Heart left ventricle (tissue), 16 donors: ENCODE results near the gene HP. TPM values are rescaled to one million over a fixed set of nuclear protein-coding genes. Genes with fewer than 3 reads are reported as not detected.

Source experiments
- ATAC-seq, 4 donors: fragments of 200-7000 bp; cut with Tn5 transposase; one replicate each; pipeline ENCODE4 v1.9.1; 2020 to 2022; ENCODE audit warnings: moderate library complexity in 4 of 4, mild to moderate bottlenecking in 3 of 4, moderate number of reproducible peaks in 1 of 4
- DNase-seq, 5 donors: peaks; one replicate each; pipeline ENCODE4 v3.0.0-alpha.2; 2020
- H3K27ac ChIP-seq, 12 donors: fragments of 200-600 bp; sonication (generic) in 4 of 12; one replicate each; pipeline versions ENCODE4 v1.5.0 to v1.8.0; 2016 to 2022; ENCODE audit warnings: mild to moderate bottlenecking in 2 of 12
- H3K27me3 ChIP-seq, 9 donors: fragments of 200-600 bp; sonication (generic) in 2 of 9; one replicate each; pipeline versions ENCODE4 v1.5.1 to v1.8.0; 2016 to 2022; ENCODE audit warnings: mild to moderate bottlenecking in 3 of 9
- H3K36me3 ChIP-seq, 9 donors: fragments of 200-600 bp; sonication (generic) in 2 of 9; one replicate each; pipeline versions ENCODE4 v1.5.0 to v1.8.0; 2018 to 2022; ENCODE audit warnings: mild to moderate bottlenecking in 2 of 9
- H3K4me1 ChIP-seq, 12 donors: fragments of 200-600 bp; sonication (generic) in 4 of 12; one replicate each; pipeline versions ENCODE4 v1.5.0 to v1.8.0; 2016 to 2022; ENCODE audit warnings: mild to moderate bottlenecking in 3 of 12
- H3K4me3 ChIP-seq, 12 donors: fragments of 200-600 bp; sonication (generic) in 4 of 12; one replicate each; pipeline versions ENCODE4 v1.5.0 to v1.8.0; 2017 to 2022; ENCODE audit warnings: mild to moderate bottlenecking in 9 of 12, moderate library complexity in 4 of 12
- H3K9me3 ChIP-seq, 12 donors: fragments of 200-600 bp; sonication (generic) in 4 of 12; one replicate each; pipeline versions ENCODE4 v1.5.0 to v1.8.0; 2016 to 2022; ENCODE audit warnings: mild to moderate bottlenecking in 1 of 12
- CTCF ChIP-seq, 12 donors: fragments of 200-600 bp; sonication (generic) in 4 of 12; IDR thresholded peaks; one replicate each; pipeline versions ENCODE4 v1.5.0 to v1.8.0; 2018 to 2022; ENCODE audit warnings: antibody characterized with exemption in 12 of 12, mild to moderate bottlenecking in 5 of 12
- POLR2A ChIP-seq, 2 donors: fragments of 450-650 bp; IDR thresholded peaks; one replicate each; pipeline ENCODE4 v1.6.1; 2017; ENCODE audit warnings: antibody characterized with exemption in 2 of 2, mild to moderate bottlenecking in 2 of 2, moderate library complexity in 2 of 2
- WGBS, 4 donors: extraction: QIAGEN DNeasy Blood & Tissue Kit in 2 of 4; methylation state at CpG; one replicate each; pipeline versions ENCODE4 v1.1.5 to v1.1.7; 2013 to 2018; 5-methylcytosine and 5-hydroxymethylcytosine counted together
- intact Hi-C, 10 donors: fragments of 100-400 bp; cut with DNase I; formaldehyde crosslinking; loops; one replicate each; pipeline versions ENCODE4 v1.11.1 to v1.14.2; 2022
- polyA plus RNA-seq, 2 donors: library from polyadenylated mRNA; stranded (reverse); fragments of 200-250 nt; gene quantifications; one replicate each; pipeline ENCODE4 v1.2.3, GENCODE V29; 2013
- total RNA-seq, 9 donors: library from RNA; depleted of rRNA in 2 of 9; stranded (reverse); fragments of >200 nt in 2 of 9; fragmentation: NEBNext Ultra II Directional in 3 of 9; extraction: Animal tissue kit (Norgen Biotek cat#: 25700) in 3 of 9; gene quantifications; one replicate each; pipeline versions ENCODE4 v1.1.0 to v1.2.4, GENCODE V29; 2016 to 2023
- donor health status: ischemic (EF 13 %, LVEDD 7.1; RV severe dilation, severe dysfunction).
- donor health status: healthy with polysubstance abuse.
- donor health status: DM: no; HTN: yes; CAD: no.
- donor health status: DM: no; HTN: no; CAD: no.
- donor health status: ischemic (EF 25% LVEDD 6.9; RV normal size, moderate dysfunction).
- donor health status: ischemic (EF 25% LVEDD 5.7; RV mildly dilated, moderate dysfunction).
- donor health status: healthy.
- donor health status: DM: yes; HTN: yes; CAD: no.
- donor health status: ischemic (EF 35%, LVEDD 5.7; RV mildly dilated, moderate dysfunction).
- donor health status: nonischemic (EF 11% LVEDD 7.7; RV severe dilation, severe dysfunction).
- donor health status: DM: yes; HTN: yes; CAD: no.
- donor health status: PGD.
- donor health status: ischemic (EF 29% LVEDD 5.4; RV normal size, mild dysfunction).
- donor health status: nonischemic (EF 23%, LVEDD 6.1; RV moderate dilation, normal function).

The HP gene
- total and polyA plus RNA-seq, 11 donors = 0.42 to 314 (median 3.6) TPM

DNA sequence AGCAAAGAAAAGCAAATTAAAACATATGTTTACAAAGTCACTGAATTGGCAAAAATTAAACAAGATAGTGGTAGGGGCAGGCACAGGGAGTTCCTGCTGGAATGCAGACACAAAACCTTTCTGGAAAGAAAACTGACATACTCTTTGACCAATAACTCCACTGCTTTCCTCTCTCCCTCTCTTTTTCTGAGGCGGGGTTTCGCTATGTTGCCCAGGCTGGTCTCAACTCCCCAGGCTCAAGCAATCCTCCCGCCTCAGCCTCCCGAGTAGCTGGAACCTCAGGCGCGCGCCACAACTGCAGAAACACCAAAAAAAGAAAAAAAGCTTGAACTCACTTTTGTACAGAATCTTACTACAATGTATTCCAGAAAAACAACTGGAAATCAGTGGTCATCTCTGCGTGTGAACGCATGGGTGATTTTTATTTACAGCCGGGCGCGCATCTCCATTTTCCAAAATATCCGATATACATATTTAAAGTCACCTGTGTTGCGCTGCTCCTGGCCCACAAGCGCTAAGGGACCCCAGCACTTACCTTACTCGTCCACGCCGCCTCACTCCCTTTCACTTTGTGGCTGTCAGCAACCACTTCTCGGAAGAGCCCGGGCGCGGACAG, 38.6 kb downstream of the HP start:
- DNase-seq (no peak), ATAC-seq (peak; percentile 23 to 53 (median 32))
- peak overlapping the region; percentile 61 to 97 (median 86) for H3K4me3 ChIP-seq
- intact Hi-C loops = loop anchor here in 4 of 10 donors (1.0 to 10.0 kb wide), 6 partner anchors 18 to 198 kb away; partner anchors contain the start of genes DHODH (in 3 of the 4) and IST1 (in 1 of the 4)
- H3K36me3 ChIP-seq = peaks cover 0 to 52% (median 43%) of the 10 kb centered on the region in 9 donors
- no peaks in the 10 kb centered on the region for H3K9me3 ChIP-seq
- WGBS, 4 donors = 1 to 3% (median 1%) methylated on average over 18 to 22 of the region's 22 CpGs
- TF ChIP-seq CTCF (IDR thresholded peaks at IDR 0.05) (no peak), POLR2A (IDR thresholded peaks at IDR 0.05) (no peak)
- H3K4me1 ChIP-seq = peaks cover 5 to 35% (median 28%) of the 10 kb centered on the region in 12 donors
- H3K27ac ChIP-seq = peak overlapping the region; percentile 33 to 96 (median 90)
- H3K27me3 ChIP-seq = no peaks in the 10 kb centered on the region

- Histone ChIP-seq H3K36me3 (peaks cover 0 to 52% (median 43%) of the 10 kb centered on the region in 9 donors), H3K27me3 (no peaks in the 10 kb centered on the region), H3K4me3 (peak within 1 kb of the TSS; percentile 65 to 97 (median 86)), H3K9me3 (no peaks in the 10 kb centered on the region), H3K4me1 (peaks cover 5 to 35% (median 28%) of the 10 kb centered on the region in 12 donors), H3K27ac (peak within 1 kb of the TSS; percentile 69 to 96 (median 91))
- TF ChIP-seq CTCF (IDR thresholded peaks at IDR 0.05) = no peak
- TF ChIP-seq POLR2A (IDR thresholded peaks at IDR 0.05) = peak; percentile 66 to 84
- intact Hi-C loops = loop anchor here in 4 of 10 donors (1.0 to 10.0 kb wide), 6 partner anchors 19 to 199 kb away; partner anchors contain the start of genes DHODH (in 3 of the 4) and IST1 (in 1 of the 4)
- DNase-seq (peak; percentile 92 to 96 (median 95)), ATAC-seq (peak; percentile 99 to 100 (median 100))
- 0% methylated on average over 38 to 43 of the region's 43 CpGs for WGBS, 4 donors
Observed at GRCh38 chr16:72093448-72094265, 39.4 kb downstream of the HP start, which contains the start of the genes DHX38 and TXNL4B. Gene DHX38 (plus strand): TSS chr16:72093847. CDS start chr16:72096158, 2,311 bp downstream. Gene TXNL4B (minus strand): TSS chr16:72093620. CDS start chr16:72090749, 2,871 bp downstream.

- peaks cover 0 to 52% (median 43%) of the 10 kb centered on the region in 9 donors for H3K36me3 ChIP-seq
- TF ChIP-seq CTCF (IDR thresholded peaks at IDR 0.05) (no peak), POLR2A (IDR thresholded peaks at IDR 0.05) (no peak)
- H3K9me3 ChIP-seq = no peaks in the 10 kb centered on the region
- no peaks in the 10 kb centered on the region for H3K27me3 ChIP-seq
- peak overlapping the region; percentile 63 to 97 (median 86) for H3K4me3 ChIP-seq
- intact Hi-C loops = loop anchor here in 2 of 10 donors (5.0 to 10.0 kb wide), 3 partner anchors 82 to 199 kb away; partner anchors contain the start of genes DHODH (in 1 of the 2) and IST1 (in 1 of the 2)
- H3K4me1 ChIP-seq = peaks cover 5 to 35% (median 28%) of the 10 kb centered on the region in 12 donors
- peak in 2 of 4 donors; percentile 0 to 4 for ATAC-seq
- no peak for DNase-seq
- 1 to 2% (median 1%) methylated on average over 10 to 11 of the region's 11 CpGs for WGBS, 4 donors
- peak overlapping the region; percentile 69 to 96 (median 91) for H3K27ac ChIP-seq
Observed at GRCh38 chr16:72094266-72094610, 39.9 kb downstream of the HP start.
